ENCODE measurements around the gene TEX29.

Gene TEX29

DNA sequence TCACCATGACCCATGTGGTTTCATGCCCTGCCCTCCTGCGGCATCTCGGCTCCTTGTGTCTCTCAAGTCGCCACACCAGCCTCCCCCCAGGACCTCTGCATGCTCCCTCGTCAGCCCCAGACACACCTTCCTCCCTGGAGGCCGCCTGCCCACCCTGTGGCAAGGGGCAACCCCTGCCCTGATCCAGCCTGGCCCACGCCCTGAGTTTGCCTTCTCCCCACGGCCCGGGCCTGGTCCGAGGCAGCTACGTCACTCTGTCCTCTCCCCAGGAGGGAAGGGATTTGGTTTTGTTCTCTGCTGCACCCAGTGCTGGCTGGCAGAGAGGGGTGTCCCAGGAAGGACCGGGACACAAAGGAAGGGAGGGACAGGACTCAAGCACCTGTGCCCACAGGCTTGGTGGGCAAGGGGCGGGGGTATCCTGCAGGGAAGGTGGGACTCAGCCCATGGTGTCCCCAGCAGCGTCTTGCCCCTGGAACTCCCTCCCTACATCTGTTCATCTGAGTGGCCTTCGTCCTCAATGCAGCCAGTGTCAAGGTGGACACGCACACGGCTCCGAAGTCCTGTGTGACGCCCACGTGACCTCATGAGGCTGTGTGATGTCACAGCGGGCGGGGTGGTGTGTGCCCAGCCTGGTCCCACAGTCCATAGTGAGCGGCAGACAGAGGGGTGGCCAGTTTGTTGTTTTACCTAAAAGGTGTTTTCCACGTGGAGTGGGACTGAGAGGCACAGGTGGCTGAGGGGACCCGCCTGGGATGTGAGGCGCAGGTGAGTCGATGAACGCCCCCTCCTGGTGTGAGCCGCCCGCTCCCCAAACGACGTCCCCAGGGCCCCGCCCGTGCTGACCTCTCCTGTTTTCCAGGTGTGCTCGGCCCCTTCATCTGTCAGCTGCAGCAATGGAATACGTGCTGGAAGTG, at the start of gene TEX29:
Gene TEX29, plus strand, starts transcription at position 645 of the 914 bp plus-strand sequence. Its CDS starts 249 bp downstream, at position 894.
- no peak for DNase-seq (ENCODE audit: low read depth in 2 of 2, low spot score in 1 of 2)

DNA sequence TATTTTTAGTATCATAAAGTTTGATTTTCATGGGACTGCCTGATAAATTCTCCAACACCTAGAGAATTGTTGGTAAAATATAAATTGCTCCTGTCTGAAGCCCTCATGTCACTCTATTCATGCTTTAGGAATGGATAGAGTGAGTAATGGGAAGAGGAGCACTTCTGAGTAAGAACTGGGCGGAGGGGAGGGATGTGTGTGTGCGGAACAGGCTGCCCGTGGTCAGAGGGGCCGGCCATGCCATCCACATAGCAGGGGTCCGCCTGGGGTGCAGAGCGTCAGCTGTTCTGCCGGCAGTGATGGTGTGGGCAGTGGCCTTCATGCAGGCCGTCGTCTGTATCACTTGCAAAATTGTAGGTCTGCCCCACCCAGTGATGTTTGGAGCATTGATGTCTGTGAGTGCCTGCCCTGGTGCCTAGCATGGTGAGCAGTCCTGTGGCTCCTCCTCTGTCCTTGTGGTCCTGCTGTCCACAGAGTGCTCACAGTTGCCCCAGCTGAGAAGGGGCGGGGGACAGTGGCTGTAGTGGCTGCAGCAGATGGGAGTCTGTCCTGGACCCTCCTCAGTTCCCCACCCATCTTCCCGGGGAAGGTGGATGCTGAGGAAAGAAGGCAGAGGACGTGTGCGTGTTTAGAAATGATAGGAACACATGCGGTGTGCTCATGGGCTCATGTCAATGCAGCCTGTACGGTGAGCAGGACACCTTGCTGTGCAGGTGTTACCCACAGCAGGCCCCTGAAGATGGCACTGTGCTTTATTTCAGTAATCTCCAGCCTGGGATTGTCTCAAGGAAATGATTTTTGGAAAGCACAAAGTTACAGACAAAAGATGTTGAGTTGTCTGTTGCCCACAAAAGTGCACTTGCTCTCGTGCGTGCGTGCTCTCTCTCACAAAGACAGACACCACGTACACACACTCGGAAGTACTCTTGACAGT, 49.4 kb upstream of the TEX29 start:
- DNase-seq (ENCODE audit: low read depth in 2 of 2, low spot score in 1 of 2): no peak

DNA sequence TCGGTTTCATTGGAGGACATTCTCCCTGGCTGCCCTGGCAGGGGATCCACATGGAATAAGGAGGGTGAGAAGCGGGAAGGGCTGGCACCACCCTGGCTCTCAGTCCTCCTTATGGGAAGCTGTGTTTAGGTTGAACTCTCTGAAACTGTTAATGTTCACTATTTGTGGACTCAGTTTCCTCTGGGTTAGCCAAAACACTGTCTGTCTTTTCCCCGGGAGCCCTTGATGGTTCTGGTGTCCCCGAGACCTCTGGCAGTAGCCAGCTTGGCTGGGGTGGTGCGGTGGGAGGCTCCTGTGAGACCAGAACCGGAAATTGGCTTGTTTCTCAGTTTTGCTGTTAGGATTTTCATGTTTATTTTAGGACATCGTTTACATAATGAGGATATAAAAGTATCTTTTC, 48.3 kb upstream of the TEX29 start:
- DNase-seq (ENCODE audit: low read depth in 2 of 2, low spot score in 1 of 2): no peak

DNA sequence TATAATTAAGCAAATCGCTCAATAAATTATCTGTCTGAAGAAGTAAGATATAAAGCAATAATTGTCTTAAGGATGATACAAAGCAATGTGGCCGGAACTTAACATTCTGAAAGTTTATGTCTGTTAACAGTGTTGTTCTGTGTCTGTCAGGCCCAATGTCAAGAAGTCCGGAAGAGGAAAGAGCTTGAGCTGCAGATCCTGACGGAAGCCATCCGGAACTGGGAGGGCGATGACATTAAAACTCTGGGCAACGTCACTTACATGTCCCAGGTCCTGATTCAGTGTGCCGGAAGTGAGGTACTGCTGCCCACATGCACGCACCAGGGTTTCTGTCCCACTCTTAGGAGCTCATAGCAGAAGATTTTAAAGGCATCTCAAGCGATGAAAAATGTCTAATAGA, 45.1 kb upstream of the TEX29 start:
- DNase-seq (ENCODE audit: low read depth in 2 of 2, low spot score in 1 of 2): no peak

DNA sequence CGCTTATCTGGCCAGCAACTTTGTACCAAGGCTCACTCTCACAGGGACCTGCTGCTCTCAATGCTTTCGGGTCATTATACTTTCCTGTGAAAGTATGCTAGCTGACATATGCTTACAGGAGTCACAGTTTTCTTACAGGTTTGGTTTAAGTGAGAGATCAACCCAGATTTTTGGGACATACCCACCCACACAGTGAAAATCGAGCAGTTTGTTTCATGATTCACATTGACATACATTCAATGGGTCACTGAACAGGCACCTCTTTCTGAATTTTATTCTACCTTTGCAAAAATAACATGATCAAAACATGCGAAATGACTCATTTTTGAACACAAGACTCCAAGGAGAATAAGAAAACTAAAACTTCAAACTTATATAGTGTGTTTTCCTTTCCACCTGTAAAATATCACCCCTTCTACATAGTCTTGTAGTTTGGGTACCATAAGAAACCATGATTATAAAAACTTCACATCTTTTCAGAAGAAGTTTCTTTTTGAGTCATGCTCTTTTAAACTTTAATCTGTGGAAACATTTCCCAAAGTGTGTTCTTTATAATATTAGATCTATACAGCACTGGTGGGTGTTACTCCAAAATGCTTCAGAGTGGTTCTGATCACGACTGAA, 44.3 kb upstream of the TEX29 start:
- DNase-seq (ENCODE audit: low read depth in 2 of 2, low spot score in 1 of 2): no peak

DNA sequence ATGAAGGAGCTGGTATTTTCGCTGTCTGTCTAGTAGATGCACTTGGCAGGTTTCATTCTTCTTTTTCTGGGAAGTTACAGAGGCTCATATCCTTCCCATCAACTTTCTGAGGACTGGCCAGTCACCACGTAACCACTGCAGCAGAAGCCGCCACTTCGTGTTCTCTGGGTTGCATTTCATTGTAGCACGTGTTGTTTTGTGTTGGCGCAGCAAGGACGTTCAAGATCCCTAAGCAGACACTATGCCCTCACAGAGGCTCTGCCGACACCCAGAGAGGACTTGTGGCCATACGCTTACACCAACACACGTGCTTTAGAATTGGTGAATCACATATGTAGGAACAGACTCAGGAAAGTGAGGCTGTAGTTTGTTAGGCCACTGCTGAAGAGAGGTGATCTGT, 42.2 kb upstream of the TEX29 start:
- DNase-seq (ENCODE audit: low read depth in 2 of 2, low spot score in 1 of 2): no peak

DNA sequence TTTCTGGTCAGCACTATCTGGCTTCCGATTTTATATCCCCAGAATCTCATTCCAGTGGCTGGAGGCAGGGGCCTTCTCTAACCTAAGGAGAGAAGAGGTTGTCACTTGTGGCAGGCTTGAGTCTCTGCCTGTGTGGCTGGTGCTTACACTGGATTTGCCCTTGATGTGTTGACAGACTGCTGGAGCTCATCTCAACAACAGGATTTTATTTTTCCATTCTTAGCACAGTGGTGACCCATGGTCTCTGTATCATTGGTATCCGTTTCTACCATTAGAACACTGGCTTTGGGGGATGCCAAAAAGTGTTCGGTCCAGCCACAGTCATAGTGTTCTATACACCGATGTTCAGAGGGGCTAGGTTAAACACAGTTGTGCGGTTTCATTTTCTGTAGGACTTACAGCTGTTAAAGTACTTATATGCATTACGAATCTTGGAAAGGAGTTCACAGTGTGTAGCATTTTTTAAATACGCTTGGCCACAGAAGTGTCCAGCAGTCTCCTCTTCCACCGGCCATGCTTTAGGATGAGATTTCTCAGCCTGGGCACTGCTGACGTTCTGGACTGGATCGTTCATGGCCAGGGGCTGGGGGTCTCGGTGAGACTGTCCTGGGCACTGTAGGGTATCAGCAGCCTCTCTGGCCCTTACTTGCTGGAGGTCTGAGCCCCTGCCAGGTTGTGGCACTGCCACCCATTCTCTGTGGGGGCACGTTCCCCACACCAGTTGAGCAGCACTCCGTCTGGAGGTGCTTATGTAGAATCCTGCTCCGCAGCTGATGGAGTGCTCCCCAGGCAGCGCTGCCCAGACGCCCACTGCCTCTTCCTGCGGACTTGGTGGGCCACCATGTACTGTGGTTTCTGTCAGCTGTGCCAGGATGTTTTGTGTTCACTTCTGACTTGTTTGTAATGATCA, 41.4 kb upstream of the TEX29 start:
- DNase-seq (ENCODE audit: low read depth in 2 of 2, low spot score in 1 of 2): no peak

DNA sequence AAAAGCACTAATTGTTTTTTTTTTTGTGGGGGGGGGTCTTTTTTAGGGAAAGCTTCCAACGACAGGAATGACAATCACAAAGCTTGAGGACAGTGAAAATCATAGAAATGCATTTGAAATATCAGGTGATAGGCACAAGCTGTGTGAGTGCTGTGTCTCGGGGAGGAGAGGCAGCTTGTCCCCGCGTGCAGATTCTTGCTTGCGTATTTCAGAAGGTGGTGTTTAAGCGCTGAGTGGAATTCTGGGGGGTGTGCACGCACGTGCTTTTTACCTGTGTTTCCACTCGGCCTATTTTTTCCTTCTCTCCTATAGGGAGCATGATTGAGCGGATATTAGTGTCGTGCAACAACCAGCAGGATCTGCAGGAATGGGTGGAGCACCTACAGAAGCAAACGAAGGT, 40.2 kb upstream of the TEX29 start:
- DNase-seq (ENCODE audit: low read depth in 2 of 2, low spot score in 1 of 2): no peak

DNA sequence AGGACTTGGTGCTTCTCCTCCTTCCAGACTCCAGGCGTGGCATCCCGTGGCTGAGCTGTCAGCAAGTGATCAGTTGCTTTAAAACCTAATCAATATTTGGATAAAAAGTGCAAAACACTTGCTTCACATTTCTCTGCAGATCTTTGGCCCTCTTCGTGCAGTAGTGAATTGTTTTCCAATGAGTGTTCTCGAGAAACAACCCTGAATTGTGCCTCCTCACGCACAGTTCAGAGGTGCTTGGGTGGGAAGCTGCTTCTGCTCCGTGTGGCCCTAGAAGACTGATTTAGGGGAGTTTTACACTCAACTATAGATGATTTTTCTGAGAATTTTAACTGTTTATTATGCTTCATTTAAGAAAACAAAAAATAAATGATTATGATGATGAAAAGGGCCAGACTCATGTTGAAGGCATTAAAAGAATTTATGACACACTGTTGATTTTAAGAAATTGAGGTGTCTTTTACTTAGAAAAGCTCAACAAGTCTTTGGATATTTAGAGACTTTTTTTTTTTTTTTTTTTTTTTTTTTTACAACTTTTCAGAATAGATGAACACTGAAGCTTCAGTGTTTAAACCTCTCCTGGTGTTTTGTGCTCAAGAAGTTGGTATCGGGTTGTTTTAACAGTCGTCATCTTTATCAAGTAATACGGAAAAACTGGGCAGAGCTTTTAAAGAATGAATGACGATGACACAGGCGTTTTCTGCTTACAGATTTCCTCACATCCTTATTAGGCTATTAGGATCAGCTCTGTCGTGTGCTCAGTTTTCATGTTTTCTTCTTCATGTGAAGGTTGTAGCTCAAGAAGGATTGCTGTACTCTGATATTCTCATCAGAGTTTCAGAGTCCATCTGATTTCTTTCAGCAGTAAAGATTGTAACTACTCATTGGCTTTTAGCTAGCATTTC, 39.5 kb upstream of the TEX29 start:
- DNase-seq (ENCODE audit: low read depth in 2 of 2, low spot score in 1 of 2): no peak

DNA sequence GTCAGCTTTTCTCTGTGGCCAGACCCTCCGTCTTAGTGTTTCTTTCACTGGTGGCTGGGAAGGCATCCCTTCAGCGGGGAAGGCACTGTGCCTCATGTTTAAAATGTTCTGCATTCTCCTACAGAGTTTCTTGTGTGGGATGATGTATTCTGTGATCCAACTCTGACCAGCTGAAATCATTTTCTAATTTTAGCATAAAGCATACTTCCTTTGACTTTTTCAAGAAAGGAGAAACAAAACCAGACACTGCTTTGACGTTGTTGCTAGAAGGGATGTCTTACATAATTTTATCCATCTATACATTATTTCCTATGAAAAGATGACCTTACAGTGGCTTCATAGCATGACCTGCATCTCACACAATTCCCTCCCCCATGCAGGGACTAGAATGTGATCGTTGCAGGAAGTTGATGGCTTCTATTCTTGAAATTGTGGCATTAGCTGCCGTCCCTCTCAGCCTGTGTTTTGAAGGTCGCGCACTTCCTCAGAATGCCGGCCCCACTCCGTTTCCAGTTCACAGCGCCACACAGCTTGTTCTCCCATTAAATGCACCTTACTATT, 38.6 kb upstream of the TEX29 start:
- DNase-seq (ENCODE audit: low read depth in 2 of 2, low spot score in 1 of 2): no peak

DNA sequence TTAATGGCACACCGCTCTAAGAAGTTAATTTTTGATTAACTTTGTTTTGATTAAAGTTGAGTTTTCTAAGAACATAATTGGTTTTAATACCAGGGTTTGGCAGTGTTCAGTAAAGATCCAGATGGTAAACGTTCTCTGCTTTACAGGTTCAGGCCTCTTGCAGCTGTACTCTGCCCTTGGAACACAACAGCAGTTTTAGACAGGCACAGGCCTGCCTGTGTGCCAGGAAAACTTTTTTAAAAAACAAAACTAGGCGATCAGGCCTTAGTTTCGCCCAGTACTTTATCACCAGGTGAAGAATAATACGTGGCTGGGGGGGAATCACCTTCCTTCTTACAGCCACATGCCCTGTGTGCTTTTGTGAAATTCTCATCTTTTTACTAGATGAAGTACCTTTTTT, 38.0 kb upstream of the TEX29 start:
- no peak for DNase-seq (ENCODE audit: low read depth in 2 of 2, low spot score in 1 of 2)

DNA sequence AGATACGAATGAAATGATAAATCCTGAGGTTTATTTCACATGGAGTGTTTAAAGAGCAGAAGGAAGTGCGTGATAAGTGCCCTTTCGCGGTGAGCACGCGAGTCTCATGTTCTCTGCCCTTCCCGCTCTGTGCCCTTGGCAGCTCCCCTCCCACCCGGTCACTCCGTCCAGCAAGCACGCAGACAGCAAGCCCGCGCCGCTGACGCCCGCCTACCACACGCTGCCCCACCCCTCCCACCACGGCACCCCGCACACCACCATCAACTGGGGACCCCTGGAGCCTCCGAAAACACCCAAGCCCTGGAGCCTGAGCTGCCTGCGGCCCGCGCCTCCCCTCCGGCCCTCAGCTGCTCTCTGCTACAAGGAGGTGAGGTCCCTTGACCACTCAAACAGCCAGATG, 37.4 kb upstream of the TEX29 start:
- no peak for DNase-seq (ENCODE audit: low read depth in 2 of 2, low spot score in 1 of 2)

DNA sequence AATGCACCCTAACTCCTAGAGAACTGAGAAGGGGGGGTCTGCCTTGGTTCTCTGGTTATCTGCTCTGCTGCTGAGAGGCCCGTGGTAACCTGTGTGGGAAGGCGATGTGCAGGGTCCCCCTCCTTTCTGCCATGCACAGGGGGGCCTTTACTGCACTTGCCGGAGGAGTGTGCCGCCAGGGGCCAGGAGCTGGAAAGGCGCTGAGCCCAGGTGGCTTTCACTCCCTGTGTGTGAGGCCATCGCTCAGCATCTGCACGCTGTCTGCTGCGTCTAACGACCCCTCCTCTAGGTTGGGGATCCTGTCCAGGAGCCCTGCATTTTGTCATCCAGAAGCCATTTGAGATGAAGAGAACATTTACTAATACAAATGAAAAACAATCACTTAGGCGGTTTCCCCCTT, 37.0 kb upstream of the TEX29 start:
- no peak for DNase-seq (ENCODE audit: low read depth in 2 of 2, low spot score in 1 of 2)

DNA sequence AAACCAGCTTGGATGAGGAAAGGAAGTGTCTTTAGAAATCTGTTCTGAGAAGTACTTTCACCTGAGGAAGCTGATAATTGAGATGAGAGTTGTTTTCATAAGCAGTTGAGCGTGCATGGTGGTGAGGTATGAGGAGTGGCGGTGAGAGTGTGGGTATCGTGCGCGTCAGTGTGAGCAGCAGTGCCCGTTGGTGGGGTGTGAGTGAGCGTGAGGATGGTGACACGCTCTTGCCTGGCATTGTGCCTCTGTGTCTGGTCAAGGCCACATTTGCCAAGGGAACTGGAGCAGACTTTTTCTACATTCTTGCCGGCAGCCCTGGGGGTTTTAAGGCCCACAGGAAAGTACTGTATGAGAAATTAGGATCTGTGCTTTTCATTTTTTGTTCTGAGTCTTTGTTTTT, 36.5 kb upstream of the TEX29 start:
- no peak for DNase-seq (ENCODE audit: low read depth in 2 of 2, low spot score in 1 of 2)

DNA sequence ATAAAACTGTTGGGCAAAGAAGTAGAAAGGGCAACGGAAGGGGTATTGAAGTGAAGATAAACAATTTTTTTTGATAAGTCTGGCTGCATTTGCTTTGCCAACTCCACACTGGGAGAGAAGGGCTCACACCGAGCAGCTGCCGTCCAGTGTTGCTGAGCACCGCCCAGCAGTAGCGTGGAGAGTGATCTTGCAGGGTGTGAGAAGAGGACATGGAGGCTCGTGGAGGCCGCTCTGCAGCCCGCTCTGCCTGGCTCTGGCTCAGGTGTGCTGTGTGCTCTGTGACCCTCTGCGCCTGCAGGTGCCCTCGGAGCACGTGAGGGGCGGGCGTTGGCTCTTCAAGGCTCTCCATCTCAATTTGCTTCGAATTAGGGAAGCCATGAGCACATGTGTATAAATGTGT, 35.9 kb upstream of the TEX29 start:
- DNase-seq (ENCODE audit: low read depth in 2 of 2, low spot score in 1 of 2): no peak

DNA sequence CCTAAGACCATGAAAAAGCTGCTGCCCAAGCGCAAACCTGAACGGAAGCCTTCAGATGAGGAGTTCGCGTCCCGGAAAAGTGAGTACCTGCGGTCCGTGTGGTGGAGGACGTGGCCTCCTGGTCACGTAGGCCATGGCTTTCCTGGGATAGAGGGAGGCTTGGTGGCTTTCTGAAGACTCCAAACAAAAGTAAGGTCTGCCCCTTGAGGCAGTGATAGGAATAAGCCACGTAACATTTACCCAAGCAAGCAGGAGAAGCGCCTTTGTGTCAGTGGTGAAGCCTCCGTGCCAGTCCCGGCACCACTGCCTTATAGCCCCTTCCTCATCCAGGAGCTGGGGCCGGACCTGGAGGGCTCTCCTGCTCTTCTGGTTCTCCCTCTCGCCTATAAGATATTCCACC, 34.3 kb upstream of the TEX29 start:
- DNase-seq (ENCODE audit: low read depth in 2 of 2, low spot score in 1 of 2): no peak

DNA sequence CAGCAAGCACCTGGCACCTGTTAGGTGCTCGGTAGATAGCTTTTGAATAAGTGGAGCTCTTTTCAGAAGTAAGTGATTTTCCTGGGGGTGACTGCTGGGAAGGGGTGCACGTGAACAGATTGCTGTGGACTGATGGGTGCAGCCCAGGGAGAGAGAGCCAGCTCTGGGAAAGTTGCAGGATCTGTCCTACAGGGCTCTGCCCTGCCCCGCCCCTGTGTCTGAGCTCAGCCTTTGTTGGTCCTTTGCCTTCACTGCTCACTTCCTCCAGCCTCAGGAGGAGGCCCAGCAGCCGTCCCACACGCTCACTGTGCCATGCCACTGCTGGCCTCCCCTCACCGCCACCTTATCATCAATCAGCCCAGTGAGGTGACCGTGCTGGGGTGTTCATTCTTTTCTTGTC, 33.7 kb upstream of the TEX29 start:
- no peak for DNase-seq (ENCODE audit: low read depth in 2 of 2, low spot score in 1 of 2)

DNA sequence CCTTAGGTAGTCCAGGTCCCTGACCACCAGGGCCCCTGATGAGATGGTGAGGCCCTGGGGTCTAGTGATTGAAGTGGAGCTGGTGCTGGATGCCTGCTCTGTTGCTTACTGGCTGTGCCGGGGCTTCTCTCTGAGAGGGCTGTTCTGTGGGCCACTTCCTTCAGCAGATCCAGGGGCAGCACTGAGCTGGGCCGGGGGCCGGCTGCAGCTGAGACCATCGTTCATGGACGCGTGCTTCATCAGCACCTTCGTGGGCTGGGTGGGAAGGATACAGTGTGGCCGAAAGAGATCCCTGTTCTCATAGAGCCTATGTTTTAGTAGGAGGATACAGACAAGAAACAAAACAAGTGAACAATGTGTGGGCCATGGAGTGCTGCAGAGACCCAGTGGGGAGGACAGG, 33.2 kb upstream of the TEX29 start:
- no peak for DNase-seq (ENCODE audit: low read depth in 2 of 2, low spot score in 1 of 2)

DNA sequence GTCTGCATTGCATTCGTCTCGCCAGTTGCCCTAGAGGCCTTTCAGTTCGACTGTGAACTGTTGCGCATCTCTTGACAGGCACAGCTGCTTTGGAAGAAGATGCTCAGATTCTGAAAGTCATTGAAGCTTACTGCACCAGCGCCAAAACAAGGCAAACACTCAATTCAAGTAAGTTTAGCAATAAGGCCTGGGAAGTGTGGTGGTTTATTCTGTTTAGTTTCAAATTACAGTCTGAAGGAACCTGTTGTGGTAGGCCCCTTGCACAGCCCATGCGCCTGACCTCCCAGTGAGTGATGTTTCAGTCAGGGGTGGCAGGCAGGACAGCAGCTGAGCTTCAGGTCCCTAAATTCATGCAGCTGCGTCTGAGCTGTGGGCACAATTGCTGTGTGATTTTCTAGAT, 32.2 kb upstream of the TEX29 start:
- DNase-seq (ENCODE audit: low read depth in 2 of 2, low spot score in 1 of 2): no peak

Data from stimulated activated CD8-positive, alpha-beta memory T cell treated with anti-CD3 and anti-CD28 coated beads, Interleukin-4, amount 100 ng/mL, for 4 hours (primary cell).